NCI-H2171 (cell line): ENCODE results near the gene SEC62.

Source experiments
- DNase-seq: peaks from one replicate; lab custom pipeline; 2025; lab: John Stamatoyannopoulos, UW

Gene SEC62, protein sequence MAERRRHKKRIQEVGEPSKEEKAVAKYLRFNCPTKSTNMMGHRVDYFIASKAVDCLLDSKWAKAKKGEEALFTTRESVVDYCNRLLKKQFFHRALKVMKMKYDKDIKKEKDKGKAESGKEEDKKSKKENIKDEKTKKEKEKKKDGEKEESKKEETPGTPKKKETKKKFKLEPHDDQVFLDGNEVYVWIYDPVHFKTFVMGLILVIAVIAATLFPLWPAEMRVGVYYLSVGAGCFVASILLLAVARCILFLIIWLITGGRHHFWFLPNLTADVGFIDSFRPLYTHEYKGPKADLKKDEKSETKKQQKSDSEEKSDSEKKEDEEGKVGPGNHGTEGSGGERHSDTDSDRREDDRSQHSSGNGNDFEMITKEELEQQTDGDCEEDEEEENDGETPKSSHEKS

GRCh38 chr3:169966428-169966950 is at the start of gene SEC62:
Gene SEC62, plus strand, starts transcription at chr3:169966807. Its CDS starts 16 bp downstream, at chr3:169966823.
- DNase-seq, result peak; percentile 91

- no peak for DNase-seq
Measured at GRCh38 chr3:169923189-169923588, 43.4 kb upstream of the SEC62 start.

GRCh38 chr3:169923831-169924230 is 42.8 kb upstream of the SEC62 start:
- no peak for DNase-seq

- no peak for DNase-seq
Measured at GRCh38 chr3:169929830-169930519, 36.6 kb upstream of the SEC62 start.

DNA sequence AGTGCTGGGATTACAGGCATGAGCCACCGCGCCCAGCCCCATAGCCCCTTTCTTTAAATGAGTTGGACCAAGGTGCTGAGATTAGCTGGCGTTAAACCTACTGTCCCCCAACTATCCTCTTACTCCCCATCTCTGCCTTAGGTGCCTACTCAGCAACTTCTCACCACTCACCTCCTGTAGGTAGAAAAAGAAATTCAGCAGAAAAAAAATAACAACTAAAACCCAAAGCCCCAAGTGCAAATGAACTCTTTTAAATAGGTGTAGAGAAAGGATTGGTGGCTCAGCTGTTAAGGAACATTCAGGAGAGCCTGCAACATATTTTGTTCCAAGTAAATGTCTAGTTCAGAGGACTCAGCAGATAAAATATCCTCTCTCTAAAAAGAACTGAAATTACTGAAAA is 35.8 kb upstream of the SEC62 start:
- DNase-seq, result no peak

GRCh38 chr3:169931747-169932520 is 34.7 kb upstream of the SEC62 start:
- DNase-seq, result no peak

DNA sequence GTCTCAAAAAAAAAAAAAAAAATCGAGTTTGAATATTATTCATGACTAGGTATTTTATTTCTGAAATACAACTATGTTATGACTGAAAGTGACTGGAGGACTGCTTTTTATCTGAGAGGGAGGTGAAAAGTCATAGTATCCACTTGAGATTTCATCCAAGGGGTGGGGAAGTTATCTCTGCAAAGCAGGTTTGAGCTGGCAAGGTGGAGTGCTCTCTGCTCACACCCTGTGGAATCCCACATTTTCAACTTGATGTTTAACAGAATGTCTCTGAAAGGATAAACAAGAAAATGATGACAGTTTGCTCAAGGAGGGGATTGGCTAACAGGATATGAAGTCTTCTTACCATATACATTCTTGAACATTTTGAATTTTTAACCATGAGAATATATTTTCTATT is 27.3 kb upstream of the SEC62 start:
- DNase-seq, result no peak

DNA sequence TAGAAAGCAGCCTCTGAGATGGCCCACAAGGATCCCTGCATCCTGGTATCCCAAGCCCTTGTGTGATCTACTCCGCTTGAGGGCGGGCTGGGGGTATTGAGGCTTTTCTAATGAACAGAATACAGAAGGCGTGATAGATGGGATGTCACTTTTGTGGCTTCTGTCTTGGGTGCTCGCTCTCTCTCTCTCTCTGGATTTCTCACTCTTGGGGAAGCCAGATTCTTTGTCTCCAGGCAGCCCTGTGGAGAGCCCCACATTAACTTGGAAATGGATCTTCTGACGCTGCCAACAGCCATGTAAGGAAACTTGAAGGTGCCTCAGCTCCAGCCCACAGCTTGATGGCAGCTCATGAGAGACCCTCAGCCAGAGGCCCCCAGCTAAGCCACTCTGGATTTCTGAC is 26.9 kb upstream of the SEC62 start:
- no peak for DNase-seq

GRCh38 chr3:169940470-169941181 is 26.0 kb upstream of the SEC62 start:
- DNase-seq, result no peak

DNA sequence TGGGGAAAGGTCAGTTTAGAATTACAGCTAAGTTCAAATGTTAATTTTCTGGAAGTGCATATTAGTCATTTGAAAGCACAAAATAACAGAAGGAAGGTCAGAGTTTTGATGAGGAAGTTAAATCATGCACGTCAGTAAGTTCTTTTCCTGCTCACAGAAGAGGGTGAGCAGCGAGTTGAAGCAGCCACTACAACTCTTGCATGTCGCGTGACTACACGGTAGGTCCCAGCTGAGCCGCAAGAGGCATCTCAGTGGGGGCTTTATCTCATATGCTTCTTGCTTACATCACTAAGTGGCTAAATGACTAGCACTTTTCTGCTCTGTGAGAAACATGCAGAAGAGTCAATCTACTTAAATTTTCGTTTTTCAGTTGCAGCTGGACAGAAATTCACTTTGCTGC is 21.3 kb upstream of the SEC62 start:
- no peak for DNase-seq

DNA sequence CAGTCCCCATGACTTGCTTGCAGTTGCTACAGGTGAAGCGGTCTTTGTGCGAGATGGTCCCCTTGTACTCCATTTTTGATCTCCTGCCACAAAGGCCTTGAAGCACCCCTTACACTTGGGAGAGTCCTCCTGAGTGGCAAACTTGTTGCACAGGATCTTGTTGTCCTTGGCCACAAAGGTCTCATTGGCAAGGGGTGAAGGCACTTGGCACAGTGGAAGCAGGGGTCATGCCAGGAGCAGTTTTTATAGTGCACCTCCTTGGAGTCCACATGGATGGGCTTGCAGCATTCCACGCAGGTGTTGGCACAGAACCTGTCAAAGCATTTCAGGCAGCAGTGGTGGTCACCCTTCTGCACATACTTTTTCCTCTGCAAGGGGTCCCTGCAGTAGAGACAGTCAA is 20.3 kb upstream of the SEC62 start:
- DNase-seq, result no peak

- no peak for DNase-seq
Measured at GRCh38 chr3:169948559-169949448, 17.8 kb upstream of the SEC62 start.

DNA sequence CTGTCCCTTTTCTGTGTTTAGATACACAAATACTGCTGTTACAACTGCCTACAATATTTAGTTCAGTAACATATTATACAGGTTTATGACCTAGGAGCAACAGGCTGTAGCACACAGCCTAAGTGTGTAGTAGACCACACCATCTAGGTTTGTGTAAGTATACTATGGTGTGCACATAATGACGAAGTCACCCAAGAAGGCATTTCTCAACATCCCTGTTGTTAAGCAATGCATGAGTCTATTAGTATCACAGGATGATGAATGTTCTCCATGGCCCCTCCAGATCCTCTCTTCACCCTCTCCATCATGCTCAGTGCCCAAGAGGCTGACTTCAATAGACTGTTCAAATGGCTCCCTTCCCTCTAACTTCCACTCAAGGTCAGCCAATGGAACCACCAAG is 14.6 kb upstream of the SEC62 start:
- DNase-seq, result no peak

GRCh38 chr3:169953462-169954141 is 13.0 kb upstream of the SEC62 start:
- no peak for DNase-seq

- no peak for DNase-seq
Measured at GRCh38 chr3:169954142-169954756, 12.4 kb upstream of the SEC62 start.

GRCh38 chr3:169955406-169955805 is 11.2 kb upstream of the SEC62 start:
- no peak for DNase-seq

DNA sequence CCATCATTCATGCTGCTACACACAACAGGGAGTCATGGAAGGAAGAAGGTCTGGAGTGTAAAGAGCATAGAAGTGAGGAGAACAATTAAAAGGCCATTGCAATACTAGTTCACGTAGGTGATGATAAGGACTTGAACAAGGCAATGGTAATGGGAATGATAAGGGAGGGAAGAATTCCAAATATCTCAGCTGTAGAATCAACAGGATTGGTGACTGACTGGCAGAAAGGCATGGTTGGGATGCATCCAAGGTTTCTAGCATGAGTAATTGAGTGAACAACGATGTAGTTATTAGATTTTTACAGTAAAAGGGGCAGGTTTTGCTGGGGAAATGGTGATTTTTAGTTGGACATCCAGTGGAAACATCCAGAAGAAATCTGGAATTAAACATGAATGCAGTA is 2.4 kb upstream of the SEC62 start:
- DNase-seq, result no peak

DNA sequence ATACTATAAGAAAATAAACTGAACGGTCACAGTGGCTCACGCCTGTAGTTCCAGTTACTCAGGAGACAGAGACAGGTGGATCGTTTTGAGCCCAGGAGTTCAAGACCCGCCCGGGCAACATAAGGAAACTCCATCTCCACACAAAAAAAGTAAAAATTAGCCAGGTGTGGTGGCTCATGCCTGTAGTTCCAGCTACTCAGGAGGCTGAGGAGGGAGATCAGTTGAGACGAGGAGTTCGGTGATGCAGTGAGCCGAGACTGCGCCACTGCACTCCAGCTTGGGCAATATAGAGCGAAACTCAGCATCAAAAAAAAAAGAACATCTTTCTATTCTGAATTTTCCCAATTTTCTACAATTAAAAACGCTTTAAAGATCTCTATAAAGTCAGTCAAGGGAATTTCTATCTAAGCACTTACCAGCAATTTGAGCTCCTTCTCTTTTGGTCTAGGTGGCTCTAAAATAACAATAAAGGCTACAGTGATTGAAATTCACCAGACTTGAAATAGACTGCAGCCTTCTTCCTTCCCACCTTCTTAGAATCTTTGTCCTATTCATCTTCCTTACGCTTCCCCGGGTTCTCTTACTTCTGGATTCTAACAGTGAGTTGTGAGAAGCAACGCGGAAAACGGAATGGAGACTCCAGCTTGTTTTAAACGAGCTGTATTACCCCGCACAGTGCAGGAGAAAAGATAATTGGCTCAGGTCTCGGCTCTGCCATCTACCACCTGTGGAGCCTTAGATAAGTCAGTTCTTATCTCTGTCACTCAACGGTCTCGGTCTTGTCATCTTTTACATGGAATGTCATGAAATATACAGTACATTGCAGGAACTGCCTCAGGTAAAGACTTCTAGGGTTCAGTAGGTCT is 812 bp upstream of the SEC62 start:
- no peak for DNase-seq
